ENCODE data around the gene MRC1.

The MRC1 gene

DNA sequence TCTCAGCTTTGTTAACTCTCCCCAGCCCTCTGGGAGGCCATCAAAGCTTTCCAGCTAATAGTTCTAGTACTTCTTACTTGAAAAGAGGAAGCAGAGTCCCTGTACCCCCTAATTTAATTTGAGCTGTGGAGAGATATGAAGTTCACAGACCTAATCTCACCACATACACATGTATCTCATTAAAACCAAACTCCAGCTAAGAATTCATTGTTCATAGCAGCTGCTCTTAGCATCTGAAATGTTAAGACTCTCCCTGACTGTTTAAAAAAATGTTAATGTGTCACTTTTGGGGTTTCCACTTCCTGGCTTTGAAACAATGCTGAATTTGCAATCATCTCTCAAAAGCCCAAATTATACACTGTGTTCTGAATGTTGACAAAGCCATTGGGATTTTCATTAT lies 16.2 kb upstream of the MRC1 start:
- H3K9me3 ChIP-seq (ENCODE audit: low read length), result no peaks in the 10 kb centered on the region
- H2AFZ ChIP-seq (ENCODE audit: low read length), result no peak overlapping the region
- H3K79me2 ChIP-seq (ENCODE audit: insufficient read depth, low read length), result no peaks in the 10 kb centered on the region
- no peaks in the 10 kb centered on the region for H3F3A ChIP-seq (ENCODE audit: insufficient read depth, low read length)
- no peaks in the 10 kb centered on the region for H3K4me1 ChIP-seq (ENCODE audit: insufficient read depth, low read length, severe bottlenecking)
- no peaks in the 10 kb centered on the region for H3K36me3 ChIP-seq (ENCODE audit: insufficient read depth, low read length)
- no peak overlapping the region for H3K9ac ChIP-seq (ENCODE audit: low read length)
- no peak overlapping the region for H3K4me3 ChIP-seq (ENCODE audit: low read depth, low read length, poor library complexity, severe bottlenecking)
- H3K27me3 ChIP-seq (ENCODE audit: insufficient read depth, low read length), result no peaks in the 10 kb centered on the region
- TF ChIP-seq EZH2 (IDR thresholded peaks at IDR 0.05; ENCODE audit: borderline replicate concordance, low read length), result no peak
- TF ChIP-seq, protein P1, sequence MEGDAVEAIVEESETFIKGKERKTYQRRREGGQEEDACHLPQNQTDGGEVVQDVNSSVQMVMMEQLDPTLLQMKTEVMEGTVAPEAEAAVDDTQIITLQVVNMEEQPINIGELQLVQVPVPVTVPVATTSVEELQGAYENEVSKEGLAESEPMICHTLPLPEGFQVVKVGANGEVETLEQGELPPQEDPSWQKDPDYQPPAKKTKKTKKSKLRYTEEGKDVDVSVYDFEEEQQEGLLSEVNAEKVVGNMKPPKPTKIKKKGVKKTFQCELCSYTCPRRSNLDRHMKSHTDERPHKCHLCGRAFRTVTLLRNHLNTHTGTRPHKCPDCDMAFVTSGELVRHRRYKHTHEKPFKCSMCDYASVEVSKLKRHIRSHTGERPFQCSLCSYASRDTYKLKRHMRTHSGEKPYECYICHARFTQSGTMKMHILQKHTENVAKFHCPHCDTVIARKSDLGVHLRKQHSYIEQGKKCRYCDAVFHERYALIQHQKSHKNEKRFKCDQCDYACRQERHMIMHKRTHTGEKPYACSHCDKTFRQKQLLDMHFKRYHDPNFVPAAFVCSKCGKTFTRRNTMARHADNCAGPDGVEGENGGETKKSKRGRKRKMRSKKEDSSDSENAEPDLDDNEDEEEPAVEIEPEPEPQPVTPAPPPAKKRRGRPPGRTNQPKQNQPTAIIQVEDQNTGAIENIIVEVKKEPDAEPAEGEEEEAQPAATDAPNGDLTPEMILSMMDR (IDR thresholded peaks at IDR 0.05; ENCODE audit: low read length), result no peak
- no peaks in the 10 kb centered on the region for H4K20me1 ChIP-seq (ENCODE audit: insufficient read depth, low read length)
- H3K4me2 ChIP-seq (ENCODE audit: low read length), result no peak overlapping the region
- no peak overlapping the region for H3K27ac ChIP-seq (ENCODE audit: low read depth, low read length, poor library complexity, severe bottlenecking)
- H3K9me2 ChIP-seq (ENCODE audit: low read depth, low read length), result no peaks in the 10 kb centered on the region

DNA sequence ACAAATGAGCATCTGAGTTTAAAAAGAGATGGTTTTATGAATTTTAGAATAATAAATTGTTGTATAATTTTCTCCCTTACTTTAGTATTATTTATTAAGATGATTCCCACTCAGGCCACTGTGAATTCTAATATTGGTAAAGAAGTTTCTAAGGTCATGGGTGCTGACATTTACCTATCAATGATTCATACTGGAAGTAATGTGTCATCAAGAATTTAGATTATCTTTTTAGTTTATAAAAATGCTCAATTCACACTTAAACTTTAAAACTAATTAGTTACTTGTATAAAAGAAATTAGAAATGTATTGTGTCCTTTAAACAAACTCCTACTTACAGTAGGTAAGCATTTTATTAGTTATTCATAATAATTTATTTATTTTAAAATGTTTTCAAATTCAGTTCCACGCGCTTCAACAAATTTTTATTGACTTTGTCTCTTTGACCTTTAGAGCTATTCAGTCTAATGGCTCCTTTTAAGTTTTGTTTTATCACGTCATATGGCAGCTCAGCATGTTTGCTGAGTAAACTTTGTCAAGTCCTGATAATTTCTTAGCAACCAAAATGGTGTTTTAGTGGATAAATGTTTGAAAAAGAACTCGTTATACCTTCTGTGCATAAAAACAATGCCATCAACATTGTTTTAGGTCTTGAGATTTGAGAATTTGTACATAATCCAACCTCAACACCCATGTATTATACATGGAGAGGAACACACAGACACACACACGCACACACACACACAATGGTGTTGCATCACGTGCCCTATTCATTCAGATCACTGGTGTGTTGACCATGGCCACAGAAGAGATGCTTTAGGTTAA lies 15.1 kb upstream of the MRC1 start:
- Histone ChIP-seq H3K27ac (ENCODE audit: low read depth, low read length, poor library complexity, severe bottlenecking) (no peak overlapping the region), H3K4me1 (ENCODE audit: insufficient read depth, low read length, severe bottlenecking) (no peaks in the 10 kb centered on the region), H2AFZ (ENCODE audit: low read length) (no peak overlapping the region), H3K9ac (ENCODE audit: low read length) (no peak overlapping the region), H3K27me3 (ENCODE audit: insufficient read depth, low read length) (no peaks in the 10 kb centered on the region), H3K4me2 (ENCODE audit: low read length) (no peak overlapping the region), H3K4me3 (ENCODE audit: low read depth, low read length, poor library complexity, severe bottlenecking) (no peak overlapping the region), H4K20me1 (ENCODE audit: insufficient read depth, low read length) (no peaks in the 10 kb centered on the region), H3K36me3 (ENCODE audit: insufficient read depth, low read length) (no peaks in the 10 kb centered on the region), H3K9me3 (ENCODE audit: low read length) (no peaks in the 10 kb centered on the region), H3K79me2 (ENCODE audit: insufficient read depth, low read length) (no peaks in the 10 kb centered on the region), H3K9me2 (ENCODE audit: low read depth, low read length) (no peaks in the 10 kb centered on the region), H3F3A (ENCODE audit: insufficient read depth, low read length) (no peaks in the 10 kb centered on the region)
- TF ChIP-seq, protein P1 (IDR thresholded peaks at IDR 0.05; ENCODE audit: low read length), result no peak
- TF ChIP-seq EZH2 (IDR thresholded peaks at IDR 0.05; ENCODE audit: borderline replicate concordance, low read length), result no peak

DNA sequence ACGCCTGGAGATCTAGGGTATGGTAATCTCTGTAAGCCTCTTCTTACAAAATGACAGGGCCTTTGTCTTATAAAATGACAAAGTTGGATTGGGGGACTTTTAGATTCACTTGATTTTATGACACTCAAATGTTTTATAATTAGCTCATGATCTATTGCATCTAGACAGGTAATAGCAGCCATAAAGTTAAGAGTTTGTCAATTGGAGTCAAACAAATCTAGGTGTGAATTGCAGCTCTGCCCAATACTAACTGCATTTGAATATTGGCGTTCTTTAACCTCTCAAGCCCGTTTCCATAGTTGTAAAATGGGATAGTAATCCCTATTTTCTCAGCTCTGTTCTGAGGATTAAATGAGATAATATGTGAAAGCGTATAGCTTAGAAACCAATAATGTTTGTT lies 14.1 kb upstream of the MRC1 start:
- H3K9me3 ChIP-seq (ENCODE audit: low read length), result no peaks in the 10 kb centered on the region
- no peaks in the 10 kb centered on the region for H4K20me1 ChIP-seq (ENCODE audit: insufficient read depth, low read length)
- H2AFZ ChIP-seq (ENCODE audit: low read length), result no peak overlapping the region
- H3K9me2 ChIP-seq (ENCODE audit: low read depth, low read length), result no peaks in the 10 kb centered on the region
- H3K9ac ChIP-seq (ENCODE audit: low read length), result no peak overlapping the region
- no peaks in the 10 kb centered on the region for H3K27me3 ChIP-seq (ENCODE audit: insufficient read depth, low read length)
- H3K4me3 ChIP-seq (ENCODE audit: low read depth, low read length, poor library complexity, severe bottlenecking), result no peak overlapping the region
- H3K4me1 ChIP-seq (ENCODE audit: insufficient read depth, low read length, severe bottlenecking), result no peaks in the 10 kb centered on the region
- no peak overlapping the region for H3K27ac ChIP-seq (ENCODE audit: low read depth, low read length, poor library complexity, severe bottlenecking)
- H3F3A ChIP-seq (ENCODE audit: insufficient read depth, low read length), result no peaks in the 10 kb centered on the region
- TF ChIP-seq EZH2 (IDR thresholded peaks at IDR 0.05; ENCODE audit: borderline replicate concordance, low read length), result no peak
- TF ChIP-seq, protein P1 (IDR thresholded peaks at IDR 0.05; ENCODE audit: low read length), result no peak
- no peaks in the 10 kb centered on the region for H3K79me2 ChIP-seq (ENCODE audit: insufficient read depth, low read length)
- H3K4me2 ChIP-seq (ENCODE audit: low read length), result no peak overlapping the region
- no peaks in the 10 kb centered on the region for H3K36me3 ChIP-seq (ENCODE audit: insufficient read depth, low read length)

Measured in OCI-LY1 (cell line).